NT2/D1 (cell line): Measurements from ENCODE around the gene MPO.

Experiments used
- DNase-seq: peaks from one replicate; pipeline ENCODE4 v3.0.0-alpha.2; 2011; ENCODE audit warnings: low read depth, low spot score
- H3K27me3 ChIP-seq: 2 replicates; pipeline ENCODE4 v1.6.0; 2011; ENCODE audit warnings: mild to moderate bottlenecking; ENCODE audit not compliant: insufficient read length, insufficient read depth
- H3K36me3 ChIP-seq: 2 replicates; pipeline ENCODE4 v1.6.1; 2011; ENCODE audit warnings: mild to moderate bottlenecking, low read length, mixed read lengths; ENCODE audit not compliant: insufficient read depth, insufficient read length
- H3K4me1 ChIP-seq: 2 replicates; pipeline ENCODE4 v1.5.1; 2011; ENCODE audit not compliant: insufficient read depth, insufficient read length
- H3K4me3 ChIP-seq: 2 replicates; pipeline ENCODE4 v1.5.1; 2011; ENCODE audit warnings: low read depth; ENCODE audit not compliant: insufficient read length
- H3K9ac ChIP-seq: 2 replicates; pipeline ENCODE4 v1.6.0; 2011; ENCODE audit warnings: low read depth; ENCODE audit not compliant: insufficient read length
- H3K9me3 ChIP-seq: 2 replicates; pipeline ENCODE4 v1.5.1; 2011; ENCODE audit warnings: mild to moderate bottlenecking, low read length; ENCODE audit not compliant: insufficient read depth
- SUZ12 ChIP-seq: IDR thresholded peaks from 2 replicates; pipeline ENCODE4 v1.6.1; 2011; ENCODE audit not compliant: insufficient read length, insufficient read depth; ENCODE audit errors: extremely low read depth
- YY1 ChIP-seq: IDR thresholded peaks from 2 replicates; pipeline ENCODE4 v1.6.1; 2011; ENCODE audit not compliant: insufficient read length, insufficient read depth
- ZNF274 ChIP-seq: IDR thresholded peaks from 2 replicates; pipeline ENCODE4 v1.6.1; 2011; ENCODE audit warnings: mild to moderate bottlenecking, low read depth, low read length

MPO gene

GRCh38 chr17:58326609-58327362 lies 46.1 kb upstream of the MPO start:
- H3K9ac ChIP-seq: no peak overlapping the region
- H3K4me3 ChIP-seq: no peak overlapping the region
- peaks cover 39% of the 10 kb centered on the region for H3K4me1 ChIP-seq
- TF ChIP-seq YY1 (no peak), SUZ12 (no peak), ZNF274 (no peak)
- peaks cover 8% of the 10 kb centered on the region for H3K27me3 ChIP-seq
- no peak for DNase-seq
- no peaks in the 10 kb centered on the region for H3K9me3 ChIP-seq
- H3K36me3 ChIP-seq: no peaks in the 10 kb centered on the region

DNA sequence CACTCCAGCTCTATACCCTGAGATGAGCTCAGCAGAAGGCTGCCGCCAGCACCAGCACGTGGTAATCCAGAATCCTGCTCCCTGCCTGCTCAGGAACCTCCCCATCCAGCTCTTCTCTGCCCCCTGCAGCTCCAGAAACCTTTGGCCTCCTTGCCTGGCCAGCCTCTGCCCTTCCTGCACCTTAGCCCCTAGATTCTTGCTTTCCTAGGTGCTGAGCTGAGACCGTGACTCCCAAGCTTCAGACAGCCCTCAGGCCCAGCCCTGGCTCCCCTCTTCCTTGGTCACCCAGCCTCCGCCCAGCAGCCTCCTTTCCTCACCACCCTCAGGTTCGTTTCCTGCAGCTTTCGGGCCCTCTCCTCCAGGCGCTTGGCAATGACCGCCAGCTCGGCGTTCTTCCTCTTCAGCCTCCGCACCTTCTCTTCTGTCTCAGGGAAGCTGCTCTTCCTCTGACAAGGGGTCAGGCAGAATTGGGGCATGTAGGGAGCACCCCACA lies 45.3 kb upstream of the MPO start:
- H3K36me3 ChIP-seq: no peaks in the 10 kb centered on the region
- no peak overlapping the region for H3K4me3 ChIP-seq
- TF ChIP-seq SUZ12 (no peak), ZNF274 (no peak), YY1 (no peak)
- H3K9me3 ChIP-seq: no peaks in the 10 kb centered on the region
- no peak for DNase-seq
- H3K9ac ChIP-seq: no peak overlapping the region
- peaks cover 37% of the 10 kb centered on the region for H3K4me1 ChIP-seq
- peaks cover 8% of the 10 kb centered on the region for H3K27me3 ChIP-seq

DNA sequence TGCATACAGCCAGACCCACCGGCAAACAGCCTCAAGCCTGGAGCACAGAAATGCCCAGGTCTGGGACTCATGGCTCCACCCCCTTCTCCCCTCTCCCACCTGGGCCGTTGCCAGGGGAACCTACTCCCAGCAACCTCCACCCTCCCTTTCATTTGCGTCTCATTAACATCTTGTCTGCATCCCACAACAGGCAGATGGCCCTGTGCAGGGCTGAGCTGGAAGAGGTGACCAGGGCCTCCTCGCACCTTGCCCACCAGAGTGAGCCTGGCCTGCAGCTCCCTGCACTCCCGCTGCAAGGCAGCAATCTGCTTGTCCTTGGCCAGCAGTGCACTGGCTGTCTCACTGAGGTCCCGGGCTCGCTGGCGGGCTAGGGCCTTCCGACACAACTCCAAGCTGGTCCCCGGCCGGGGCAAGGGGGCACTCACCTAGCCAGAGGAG lies 44.6 kb upstream of the MPO start:
- Histone ChIP-seq H3K4me3 (no peak overlapping the region), H3K36me3 (no peaks in the 10 kb centered on the region), H3K9me3 (no peaks in the 10 kb centered on the region), H3K9ac (peak overlapping the region; percentile 70), H3K27me3 (peaks cover 8% of the 10 kb centered on the region), H3K4me1 (peaks cover 32% of the 10 kb centered on the region)
- no peak for DNase-seq
- TF ChIP-seq SUZ12 (no peak), ZNF274 (no peak), YY1 (no peak)

GRCh38 chr17:58324409-58325288 lies 43.9 kb upstream of the MPO start:
- no peaks in the 10 kb centered on the region for H3K9me3 ChIP-seq
- TF ChIP-seq YY1 (no peak), SUZ12 (no peak), ZNF274 (no peak)
- no peak for DNase-seq
- peak overlapping the region; percentile 70 for H3K9ac ChIP-seq
- H3K4me3 ChIP-seq: peak overlapping the region; percentile 33
- H3K27me3 ChIP-seq: peaks cover 8% of the 10 kb centered on the region
- H3K4me1 ChIP-seq: peaks cover 30% of the 10 kb centered on the region
- no peaks in the 10 kb centered on the region for H3K36me3 ChIP-seq

DNA sequence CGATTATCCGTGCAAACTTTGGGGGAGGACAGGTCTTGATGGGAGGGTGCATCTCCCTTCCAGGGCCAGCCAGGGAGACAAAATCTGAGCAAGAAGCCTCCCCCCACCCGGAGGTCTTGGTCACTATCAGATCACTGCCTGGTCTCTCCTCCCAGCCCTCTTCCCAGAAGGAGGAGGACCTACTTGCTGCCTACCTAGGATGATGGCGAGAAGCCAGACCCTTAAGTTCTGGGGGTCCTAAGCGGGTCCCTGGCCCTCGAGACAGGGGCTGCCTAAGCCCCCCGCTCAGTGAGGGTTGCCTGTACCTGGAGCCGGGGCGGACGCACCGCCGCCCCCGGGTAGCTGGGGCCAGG lies 43.3 kb upstream of the MPO start:
- H3K9ac ChIP-seq: peak overlapping the region; percentile 43
- peaks cover 28% of the 10 kb centered on the region for H3K4me1 ChIP-seq
- peaks cover 8% of the 10 kb centered on the region for H3K27me3 ChIP-seq
- H3K36me3 ChIP-seq: no peaks in the 10 kb centered on the region
- no peak for TF ChIP-seq YY1
- no peak for TF ChIP-seq SUZ12
- TF ChIP-seq ZNF274: no peak
- H3K9me3 ChIP-seq: no peaks in the 10 kb centered on the region
- peak overlapping the region; percentile 33 for H3K4me3 ChIP-seq
- no peak for DNase-seq

DNA sequence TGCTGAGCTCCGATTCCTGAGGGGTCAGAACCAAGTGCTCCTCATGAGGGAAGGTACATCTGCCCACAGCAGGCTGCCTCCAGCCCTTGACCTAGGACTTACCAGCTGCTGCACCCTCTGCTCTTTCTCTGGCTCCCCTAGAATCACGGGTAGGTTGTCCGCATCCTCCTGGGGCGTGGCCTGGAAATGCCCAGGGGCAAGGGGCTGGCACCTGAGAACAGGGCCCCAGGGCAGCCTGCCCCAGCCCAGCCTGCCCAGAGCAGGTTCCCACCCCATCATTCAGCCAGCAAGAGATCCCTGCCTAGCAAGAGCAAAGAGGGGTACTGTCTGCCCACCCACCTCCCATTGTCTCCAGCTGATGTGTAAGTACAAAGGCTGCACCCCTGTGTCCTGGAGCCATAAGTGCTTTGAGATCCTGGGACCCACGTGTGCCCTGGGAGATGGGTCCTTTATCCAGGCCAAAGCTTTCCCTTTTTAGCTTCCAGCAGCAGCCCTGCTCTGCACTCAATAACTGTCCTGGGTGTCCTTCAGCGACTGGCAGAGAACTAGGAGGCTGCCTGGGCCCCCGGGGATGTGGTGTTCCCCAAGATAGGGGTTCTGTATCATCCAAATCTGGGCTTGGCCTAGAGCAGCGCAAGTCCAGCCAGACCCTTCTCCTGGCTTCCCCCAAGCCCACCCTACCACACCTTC lies 42.8 kb upstream of the MPO start:
- no peak for DNase-seq
- Histone ChIP-seq H3K4me3 (no peak overlapping the region), H3K4me1 (peaks cover 25% of the 10 kb centered on the region), H3K36me3 (no peaks in the 10 kb centered on the region), H3K9me3 (no peaks in the 10 kb centered on the region), H3K27me3 (peaks cover 8% of the 10 kb centered on the region), H3K9ac (no peak overlapping the region)
- TF ChIP-seq YY1 (no peak), SUZ12 (no peak), ZNF274 (no peak)

DNA sequence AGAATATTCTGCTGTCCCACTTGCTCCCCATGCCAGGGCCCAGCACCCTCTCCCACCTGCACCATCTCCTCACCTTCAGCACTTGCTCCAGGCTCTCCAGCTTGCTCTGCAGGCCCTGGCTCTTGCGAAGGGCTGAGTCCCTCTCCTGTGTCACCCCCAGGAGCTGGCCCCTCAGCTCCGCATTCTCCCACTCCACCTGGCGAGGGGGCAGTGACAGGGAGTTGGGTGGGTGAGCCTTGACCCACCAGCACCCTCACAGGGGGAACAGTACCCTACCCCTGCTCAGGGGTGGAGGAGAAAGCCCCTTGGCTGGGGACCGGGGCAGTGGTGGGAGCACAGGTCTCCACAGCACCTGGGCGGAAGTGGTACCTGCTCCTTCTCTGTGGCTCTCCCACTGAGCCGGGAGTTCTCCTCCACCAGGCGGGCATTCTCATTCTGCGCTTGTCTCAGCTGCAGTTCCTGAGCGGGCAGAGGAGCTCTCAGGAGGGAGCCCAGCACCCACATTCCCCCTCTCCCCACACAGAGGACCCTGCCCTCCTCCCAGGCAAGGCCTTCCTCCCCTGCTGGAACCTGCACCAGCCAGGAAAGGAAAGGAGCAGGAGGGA lies 41.9 kb upstream of the MPO start:
- H3K4me3 ChIP-seq: no peak overlapping the region
- peaks cover 8% of the 10 kb centered on the region for H3K27me3 ChIP-seq
- H3K9me3 ChIP-seq: no peaks in the 10 kb centered on the region
- H3K36me3 ChIP-seq: no peaks in the 10 kb centered on the region
- H3K9ac ChIP-seq: no peak overlapping the region
- no peak for DNase-seq
- H3K4me1 ChIP-seq: peaks cover 25% of the 10 kb centered on the region
- TF ChIP-seq YY1: no peak
- TF ChIP-seq SUZ12: no peak
- TF ChIP-seq ZNF274: no peak
